Caco-2 (cell line): ENCODE results near the gene GCN1. TPM values are rescaled to one million over a fixed set of nuclear protein-coding genes. Genes with fewer than 3 reads are reported as not detected.
"Not testable (repeated sequence)": the region's sequence is repeated elsewhere in the genome, so short reads cannot be mapped to it uniquely, and the experiment has no call there.

Source experiments
- BruUV-seq: library from RNA; stranded (reverse); fragments of 400-500 nt; replicated peaks from 2 replicates; lab custom pipeline; 2021; lab: Mats Ljungman, UMichigan
- CTCF ChIA-PET: fragments of 300-600 bp; sonication (Branson Sonifier 250); formaldehyde crosslinking; loops from one replicate; lab custom pipeline; 2022; ENCODE audit warnings: antibody characterized with exemption; lab: Charles Lee
- POLR2A ChIA-PET: fragments of 300-600 bp; sonication (Branson Sonifier 250); formaldehyde crosslinking; loops from one replicate; lab custom pipeline; 2022; ENCODE audit warnings: antibody characterized with exemption; lab: Charles Lee
- DNase-seq, 2 experiments: peaks; one replicate each; pipeline versions ENCODE4 v3.0.0 to v3.0.0-alpha.2; 2020 to 2022
- H3K27me3 ChIP-seq: replicated peaks from 2 replicates; pipeline ENCODE4 v1.6.0; 2011; ENCODE audit warnings: low read length; ENCODE audit not compliant: control insufficient read depth, insufficient read depth
- H3K36me3 ChIP-seq: 2 replicates; pipeline ENCODE4 v1.5.1; 2011; ENCODE audit warnings: low read length; ENCODE audit not compliant: control insufficient read depth, insufficient read depth
- H3K4me1 ChIP-seq: fragments of 250-450 bp; sonication (Bioruptor Pico); 2 replicates; pipeline ENCODE4 v1.5.1; 2020; ENCODE audit warnings: mild to moderate bottlenecking
- H3K4me3 ChIP-seq: 2 replicates; pipeline ENCODE4 v1.5.1; 2011; ENCODE audit warnings: low read depth, mild to moderate bottlenecking, control low read depth, low read length
- H3K9me3 ChIP-seq: fragments of 250-450 bp; sonication (Bioruptor Pico); 2 replicates; pipeline ENCODE4 v1.5.1; 2020; ENCODE audit warnings: mild to moderate bottlenecking, moderate library complexity
- H3K27ac Mint-ChIP-seq: one replicate; pipeline ENCODE4 v1.8.0; 2022; ENCODE audit warnings: mixed read lengths; ENCODE audit not compliant: unreplicated experiment
- H3K27me3 Mint-ChIP-seq: one replicate; pipeline ENCODE4 v1.8.0; 2022; ENCODE audit warnings: mixed read lengths; ENCODE audit not compliant: insufficient read depth, unreplicated experiment
- H3K36me3 Mint-ChIP-seq: one replicate; pipeline ENCODE4 v1.8.0; 2022; ENCODE audit warnings: mild to moderate bottlenecking, mixed read lengths; ENCODE audit not compliant: insufficient read depth, unreplicated experiment
- H3K4me1 Mint-ChIP-seq: one replicate; pipeline ENCODE4 v1.8.0; 2022; ENCODE audit warnings: low read depth, mixed read lengths; ENCODE audit not compliant: unreplicated experiment
- H3K4me3 Mint-ChIP-seq: one replicate; pipeline ENCODE4 v1.8.0; 2022; ENCODE audit warnings: mild to moderate bottlenecking, moderate library complexity, mixed read lengths; ENCODE audit not compliant: unreplicated experiment
- H3K9me3 Mint-ChIP-seq: one replicate; pipeline ENCODE4 v1.8.0; 2022; ENCODE audit warnings: mixed read lengths; ENCODE audit not compliant: unreplicated experiment
- intact Hi-C: fragments of 100-400 bp; cut with micrococcal nuclease; formaldehyde crosslinking; loops from one replicate; pipeline ENCODE4 v1.10.0; 2022; ENCODE audit not compliant: unreplicated experiment
- total RNA-seq: library from RNA; stranded (reverse); gene quantifications from 2 replicates; pipeline ENCODE4 v1.2.3, GENCODE V29; 2022
- TF ChIP-seq, protein P1 (sequence below), 2 experiments: fragments of 200-600 bp in 1 of 2; IDR thresholded peaks; 1 replicate in 1 of 2; 2 replicates in 1 of 2; pipeline versions ENCODE4 v1.5.1 to v1.8.0; 2011 to 2022; ENCODE audit warnings: antibody characterized with exemption in 1 of 2, control low read depth in 1 of 2, inconsistent platforms in 1 of 2, low read depth in 1 of 2, low read length in 1 of 2, mild to moderate bottlenecking in 1 of 2, moderate library complexity in 1 of 2; ENCODE audit not compliant: insufficient read depth in 1 of 2, severe bottlenecking in 1 of 2, unreplicated experiment in 1 of 2

GCN1 gene
- total RNA-seq, 1 experiment from 2014 or later: 154 TPM

DNA sequence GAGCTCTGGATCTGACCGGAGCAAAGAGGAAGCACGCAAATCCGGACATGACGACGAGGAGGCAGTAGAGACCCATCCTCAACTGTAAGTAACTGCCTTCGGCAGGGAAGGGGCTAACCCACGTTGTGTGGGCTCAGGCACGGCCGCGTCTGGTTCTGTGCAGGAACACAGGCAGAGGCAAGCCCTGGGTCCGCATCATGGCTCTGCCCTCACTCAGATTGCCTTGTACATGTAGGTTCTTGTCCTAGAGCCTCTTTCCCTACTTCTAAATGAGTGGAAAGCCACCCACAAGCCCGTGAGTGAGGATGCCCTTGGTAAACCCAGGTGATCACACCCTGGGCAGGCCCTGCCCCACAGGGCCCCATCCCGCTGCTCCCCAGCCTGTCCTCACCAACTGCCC, 15.3 kb upstream of the GCN1 start:
- H3K9me3 Mint-ChIP-seq: no peaks in the 10 kb centered on the region
- CTCF ChIA-PET: interaction anchor here (1.2 kb wide), 1 partner anchor 82 kb away, joined by 3 read pairs; the partner anchor contains the start of gene RNU4-2

GRCh38 chr12:120207227-120207626, 12.7 kb upstream of the GCN1 start:
- TF ChIP-seq, protein P1, sequence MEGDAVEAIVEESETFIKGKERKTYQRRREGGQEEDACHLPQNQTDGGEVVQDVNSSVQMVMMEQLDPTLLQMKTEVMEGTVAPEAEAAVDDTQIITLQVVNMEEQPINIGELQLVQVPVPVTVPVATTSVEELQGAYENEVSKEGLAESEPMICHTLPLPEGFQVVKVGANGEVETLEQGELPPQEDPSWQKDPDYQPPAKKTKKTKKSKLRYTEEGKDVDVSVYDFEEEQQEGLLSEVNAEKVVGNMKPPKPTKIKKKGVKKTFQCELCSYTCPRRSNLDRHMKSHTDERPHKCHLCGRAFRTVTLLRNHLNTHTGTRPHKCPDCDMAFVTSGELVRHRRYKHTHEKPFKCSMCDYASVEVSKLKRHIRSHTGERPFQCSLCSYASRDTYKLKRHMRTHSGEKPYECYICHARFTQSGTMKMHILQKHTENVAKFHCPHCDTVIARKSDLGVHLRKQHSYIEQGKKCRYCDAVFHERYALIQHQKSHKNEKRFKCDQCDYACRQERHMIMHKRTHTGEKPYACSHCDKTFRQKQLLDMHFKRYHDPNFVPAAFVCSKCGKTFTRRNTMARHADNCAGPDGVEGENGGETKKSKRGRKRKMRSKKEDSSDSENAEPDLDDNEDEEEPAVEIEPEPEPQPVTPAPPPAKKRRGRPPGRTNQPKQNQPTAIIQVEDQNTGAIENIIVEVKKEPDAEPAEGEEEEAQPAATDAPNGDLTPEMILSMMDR (IDR thresholded peaks at IDR 0.05; ENCODE audit: insufficient read depth in 1 of 2, low read depth in 1 of 2, low read length in 1 of 2, severe bottlenecking in 1 of 2, unreplicated experiment in 1 of 2): no peak
- CTCF ChIA-PET: no interaction called here
- Histone ChIP-seq H3K9me3 (0 out of 2 replicates have a peak, but pooled peaks cover 6% of the 10 kb centered on the region), H3K36me3 (no peaks in the 10 kb centered on the region; the same call in none of the 2 replicates), H3K4me1 (no peaks in the 10 kb centered on the region), H3K27me3 (no peaks in the 10 kb centered on the region), H3K4me3 (no peak overlapping the region)
- H3K27me3 Mint-ChIP-seq: no peaks in the 10 kb centered on the region
- H3K9me3 Mint-ChIP-seq: no peaks in the 10 kb centered on the region
- no TSS peak for BruUV-seq
- peaks cover 49% of the 10 kb centered on the region for H3K36me3 Mint-ChIP-seq
- no peak for DNase-seq
- H3K27ac Mint-ChIP-seq: no peak overlapping the region
- peaks cover 2% of the 10 kb centered on the region for H3K4me1 Mint-ChIP-seq
- intact Hi-C loops: no loop called here
- POLR2A ChIA-PET: no interaction called here
- no peak overlapping the region for H3K4me3 Mint-ChIP-seq

More for the DNA sequence above, 15.3 kb upstream of the GCN1 start:
- no peaks in the 10 kb centered on the region for H3K27me3 ChIP-seq
- Mint-ChIP-seq H3K27ac (no peak overlapping the region), H3K27me3 (no peaks in the 10 kb centered on the region), H3K4me3 (no peak overlapping the region), H3K4me1 (no peaks in the 10 kb centered on the region), H3K36me3 (peaks cover 73% of the 10 kb centered on the region)
- BruUV-seq: no TSS peak
- intact Hi-C loops: no loop called here
- no peak overlapping the region for H3K4me3 ChIP-seq
- TF ChIP-seq, protein P1 (IDR thresholded peaks at IDR 0.05; ENCODE audit: insufficient read depth in 1 of 2, low read depth in 1 of 2, low read length in 1 of 2, severe bottlenecking in 1 of 2, unreplicated experiment in 1 of 2): no peak
- no peak for DNase-seq
- 0 out of 2 replicates have a peak, but pooled peaks cover 6% of the 10 kb centered on the region for H3K9me3 ChIP-seq
- H3K36me3 ChIP-seq: peaks cover 1% of the 10 kb centered on the region
- POLR2A ChIA-PET: interaction anchor here (1.8 kb wide), 1 partner anchor 9 kb away, joined by 7 read pairs; the partner anchor contains the start of gene RPLP0
- no peaks in the 10 kb centered on the region for H3K4me1 ChIP-seq

DNA sequence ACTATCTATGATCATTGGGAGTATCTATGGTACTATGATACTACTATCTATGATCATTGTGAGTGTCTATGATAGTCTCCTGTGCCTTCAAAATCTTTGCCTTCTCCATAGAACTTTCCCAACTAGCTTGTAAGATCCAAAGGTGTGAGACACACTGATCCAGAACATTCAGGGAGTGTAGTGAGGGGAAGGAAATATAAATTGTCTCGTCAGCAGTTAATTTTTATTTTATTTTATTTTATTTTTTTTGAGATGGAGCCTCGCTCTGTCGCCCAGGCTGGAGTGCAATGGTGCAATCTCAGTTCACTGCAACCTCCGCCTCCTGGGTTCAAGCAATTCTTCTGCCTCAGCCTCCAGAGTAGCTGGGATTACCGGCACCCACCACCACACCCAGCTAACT, 12.3 kb upstream of the GCN1 start:
- H3K27ac Mint-ChIP-seq, H3K4me1 ChIP-seq, H3K36me3 ChIP-seq, CTCF ChIA-PET, H3K4me1 Mint-ChIP-seq, H3K9me3 Mint-ChIP-seq, BruUV-seq, intact Hi-C loops, H3K27me3 Mint-ChIP-seq, DNase-seq, H3K27me3 ChIP-seq, POLR2A ChIA-PET, H3K9me3 ChIP-seq, H3K4me3 Mint-ChIP-seq, H3K4me3 ChIP-seq: not testable (repeated sequence)
- H3K36me3 Mint-ChIP-seq: peaks cover 49% of the 10 kb centered on the region
